ENCODE data around the gene KRTAP9-9.
"Not testable (repeated sequence)": the region's sequence is repeated elsewhere in the genome, so short reads cannot be mapped to it uniquely, and the experiment has no call there.

KRTAP9-9 gene

GRCh38 chr17:41265078-41265477 lies 9.9 kb downstream of the KRTAP9-9 start, which contains the start of gene KRTAP9-6:
KRTAP9-6 (plus strand) TSS chr17:41265378; CDS start chr17:41265378, 0 bp downstream.
- no peaks in the 10 kb centered on the region for H3K36me3 ChIP-seq (ENCODE audit: insufficient read depth, low read length)

GRCh38 chr17:41267711-41268110 lies 12.5 kb downstream of the KRTAP9-9 start:
- Histone ChIP-seq H3K4me2 (ENCODE audit: insufficient read depth, low read length) (no peak overlapping the region), H3K36me3 (ENCODE audit: insufficient read depth, low read length) (no peaks in the 10 kb centered on the region), H2AFZ (ENCODE audit: low read depth, low read length) (no peak overlapping the region), H3K4me1 (ENCODE audit: insufficient read depth, low read length) (no peaks in the 10 kb centered on the region), H3K9me3 (ENCODE audit: insufficient read depth, low read length, severe bottlenecking) (no peaks in the 10 kb centered on the region), H3K79me2 (ENCODE audit: insufficient read depth, low read length) (no peaks in the 10 kb centered on the region), H3K9ac (ENCODE audit: low read depth, low read length) (no peak overlapping the region), H3K4me3 (ENCODE audit: low read depth in 1 of 2, low read length in 2 of 2) (no peak overlapping the region), H3K27me3 (ENCODE audit: insufficient read depth, low read length, poor library complexity) (peaks cover 10% of the 10 kb centered on the region), H4K20me1 (ENCODE audit: insufficient read depth, low read length) (no peaks in the 10 kb centered on the region), H3K27ac (ENCODE audit: low read length) (no peak overlapping the region)
- DNase-seq, result no peak
- no peak for TF ChIP-seq EZH2 (IDR thresholded peaks at IDR 0.05; ENCODE audit: borderline replicate concordance, low read depth, low read length, severe bottlenecking)
- no peak for TF ChIP-seq CTCF (IDR thresholded peaks at IDR 0.05; ENCODE audit: borderline replicate concordance, extremely low read depth, low read length, poor library complexity, severe bottlenecking)
- ATAC-seq (ENCODE audit: insufficient read depth, low read depth), result no peak

More at GRCh38 chr17:41265078-41265477, 9.9 kb downstream of the KRTAP9-9 start, which contains the start of gene KRTAP9-6:
- H4K20me1 ChIP-seq (ENCODE audit: insufficient read depth, low read length), result no peaks in the 10 kb centered on the region
- no peaks in the 10 kb centered on the region for H3K4me1 ChIP-seq (ENCODE audit: insufficient read depth, low read length)
- H3K9ac ChIP-seq (ENCODE audit: low read depth, low read length), result no peak within 1 kb of the TSS
- no peaks in the 10 kb centered on the region for H3K9me3 ChIP-seq (ENCODE audit: insufficient read depth, low read length, severe bottlenecking)
- H2AFZ ChIP-seq (ENCODE audit: low read depth, low read length), result no peak within 1 kb of the TSS
- H3K27ac ChIP-seq (ENCODE audit: low read length), result no peak within 1 kb of the TSS
- TF ChIP-seq CTCF (IDR thresholded peaks at IDR 0.05; ENCODE audit: borderline replicate concordance, extremely low read depth, low read length, poor library complexity, severe bottlenecking), result no peak
- no peak for TF ChIP-seq EZH2 (IDR thresholded peaks at IDR 0.05; ENCODE audit: borderline replicate concordance, low read depth, low read length, severe bottlenecking)
- no peak within 1 kb of the TSS for H3K4me3 ChIP-seq (ENCODE audit: low read depth in 1 of 2, low read length in 2 of 2)
- no peak within 1 kb of the TSS for H3K4me2 ChIP-seq (ENCODE audit: insufficient read depth, low read length)
- H3K79me2 ChIP-seq (ENCODE audit: insufficient read depth, low read length), result no peaks in the 10 kb centered on the region
- DNase-seq, result no peak
- peaks cover 13% of the 10 kb centered on the region for H3K27me3 ChIP-seq (ENCODE audit: insufficient read depth, low read length, poor library complexity)
- ATAC-seq (ENCODE audit: insufficient read depth, low read depth), result no peak

GRCh38 chr17:41271323-41271722 lies 16.1 kb downstream of the KRTAP9-9 start:
- H3K79me2 ChIP-seq (ENCODE audit: insufficient read depth, low read length); DNase-seq; H3K27ac ChIP-seq (ENCODE audit: low read length); H3K4me2 ChIP-seq (ENCODE audit: insufficient read depth, low read length); H2AFZ ChIP-seq (ENCODE audit: low read depth, low read length); ATAC-seq (ENCODE audit: insufficient read depth, low read depth); H3K4me3 ChIP-seq (ENCODE audit: low read depth in 1 of 2, low read length in 2 of 2); H4K20me1 ChIP-seq (ENCODE audit: insufficient read depth, low read length); H3K9me3 ChIP-seq (ENCODE audit: insufficient read depth, low read length, severe bottlenecking); H3K4me1 ChIP-seq (ENCODE audit: insufficient read depth, low read length); H3K27me3 ChIP-seq (ENCODE audit: insufficient read depth, low read length, poor library complexity); H3K9ac ChIP-seq (ENCODE audit: low read depth, low read length); H3K36me3 ChIP-seq (ENCODE audit: insufficient read depth, low read length): not testable (repeated sequence)

GRCh38 chr17:41271858-41272257 lies 16.7 kb downstream of the KRTAP9-9 start:
- TF ChIP-seq EZH2 (IDR thresholded peaks at IDR 0.05; ENCODE audit: borderline replicate concordance, low read depth, low read length, severe bottlenecking) (no peak), CTCF (IDR thresholded peaks at IDR 0.05; ENCODE audit: borderline replicate concordance, extremely low read depth, low read length, poor library complexity, severe bottlenecking) (no peak)
- DNase-seq (no peak), ATAC-seq (ENCODE audit: insufficient read depth, low read depth) (no peak)
- no peak overlapping the region for H3K4me3 ChIP-seq (ENCODE audit: low read depth in 1 of 2, low read length in 2 of 2)
- no peak overlapping the region for H2AFZ ChIP-seq (ENCODE audit: low read depth, low read length)
- peaks cover 3% of the 10 kb centered on the region; the same call in 1 of the 2 replicates for H4K20me1 ChIP-seq (ENCODE audit: insufficient read depth, low read length)
- no peaks in the 10 kb centered on the region for H3K9me3 ChIP-seq (ENCODE audit: insufficient read depth, low read length, severe bottlenecking)
- H3K4me2 ChIP-seq (ENCODE audit: insufficient read depth, low read length), result no peak overlapping the region
- H3K4me1 ChIP-seq (ENCODE audit: insufficient read depth, low read length), result no peaks in the 10 kb centered on the region
- no peak overlapping the region for H3K27ac ChIP-seq (ENCODE audit: low read length)
- H3K36me3 ChIP-seq (ENCODE audit: insufficient read depth, low read length), result no peaks in the 10 kb centered on the region
- H3K79me2 ChIP-seq (ENCODE audit: insufficient read depth, low read length), result no peaks in the 10 kb centered on the region
- peaks cover 8% of the 10 kb centered on the region for H3K27me3 ChIP-seq (ENCODE audit: insufficient read depth, low read length, poor library complexity)
- no peak overlapping the region for H3K9ac ChIP-seq (ENCODE audit: low read depth, low read length)

GRCh38 chr17:41275648-41276190 lies 20.5 kb downstream of the KRTAP9-9 start, which contains the start of gene KRTAP9-7:
KRTAP9-7 (plus strand) TSS chr17:41275698; CDS start chr17:41275698, 0 bp downstream.
- H3K36me3 ChIP-seq (ENCODE audit: insufficient read depth, low read length); H3K27me3 ChIP-seq (ENCODE audit: insufficient read depth, low read length, poor library complexity); H3K4me3 ChIP-seq (ENCODE audit: low read depth in 1 of 2, low read length in 2 of 2); H3K27ac ChIP-seq (ENCODE audit: low read length); H3K4me1 ChIP-seq (ENCODE audit: insufficient read depth, low read length); H3K9me3 ChIP-seq (ENCODE audit: insufficient read depth, low read length, severe bottlenecking); H2AFZ ChIP-seq (ENCODE audit: low read depth, low read length); H3K4me2 ChIP-seq (ENCODE audit: insufficient read depth, low read length); H3K9ac ChIP-seq (ENCODE audit: low read depth, low read length); H3K79me2 ChIP-seq (ENCODE audit: insufficient read depth, low read length); ATAC-seq (ENCODE audit: insufficient read depth, low read depth); DNase-seq; H4K20me1 ChIP-seq (ENCODE audit: insufficient read depth, low read length): not testable (repeated sequence)

Measured in DND-41 (cell line).